ENCODE data around the gene CAPZB.

DNA sequence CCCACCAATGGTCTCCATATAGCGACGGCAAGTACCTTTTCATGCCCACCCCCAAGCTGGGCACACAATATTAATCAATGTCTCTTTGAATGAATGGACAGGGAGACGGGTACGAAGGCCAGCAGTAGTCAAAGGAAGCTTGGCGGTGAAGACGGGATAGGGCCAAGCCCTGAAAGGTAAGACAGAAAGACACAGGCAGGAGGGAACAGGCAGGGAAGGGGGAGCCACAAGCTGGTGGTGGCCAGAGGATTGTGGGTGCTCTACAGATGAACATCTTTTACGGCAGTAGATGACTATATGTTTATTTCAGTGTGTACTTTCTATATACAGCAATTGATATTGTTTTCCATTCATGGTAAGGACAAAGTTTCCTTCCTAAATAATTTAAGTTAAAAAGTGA lies 16.3 kb downstream of the CAPZB start:
- TF ChIP-seq, protein P1, sequence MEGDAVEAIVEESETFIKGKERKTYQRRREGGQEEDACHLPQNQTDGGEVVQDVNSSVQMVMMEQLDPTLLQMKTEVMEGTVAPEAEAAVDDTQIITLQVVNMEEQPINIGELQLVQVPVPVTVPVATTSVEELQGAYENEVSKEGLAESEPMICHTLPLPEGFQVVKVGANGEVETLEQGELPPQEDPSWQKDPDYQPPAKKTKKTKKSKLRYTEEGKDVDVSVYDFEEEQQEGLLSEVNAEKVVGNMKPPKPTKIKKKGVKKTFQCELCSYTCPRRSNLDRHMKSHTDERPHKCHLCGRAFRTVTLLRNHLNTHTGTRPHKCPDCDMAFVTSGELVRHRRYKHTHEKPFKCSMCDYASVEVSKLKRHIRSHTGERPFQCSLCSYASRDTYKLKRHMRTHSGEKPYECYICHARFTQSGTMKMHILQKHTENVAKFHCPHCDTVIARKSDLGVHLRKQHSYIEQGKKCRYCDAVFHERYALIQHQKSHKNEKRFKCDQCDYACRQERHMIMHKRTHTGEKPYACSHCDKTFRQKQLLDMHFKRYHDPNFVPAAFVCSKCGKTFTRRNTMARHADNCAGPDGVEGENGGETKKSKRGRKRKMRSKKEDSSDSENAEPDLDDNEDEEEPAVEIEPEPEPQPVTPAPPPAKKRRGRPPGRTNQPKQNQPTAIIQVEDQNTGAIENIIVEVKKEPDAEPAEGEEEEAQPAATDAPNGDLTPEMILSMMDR (conservative IDR thresholded peaks at IDR 0.05; ENCODE audit: low read length): no peak
- no peak for TF ChIP-seq EZH2phosphoT487 (IDR thresholded peaks at IDR 0.05; ENCODE audit: borderline replicate concordance)

All from Loucy (cell line).